HepG2 (cell line): Measurements from ENCODE around the gene SLC29A1. TPM values are rescaled to one million over a fixed set of nuclear protein-coding genes. Genes with fewer than 3 reads are reported as not detected.

Experiments used
- ATAC-seq: fragments of 200-7000 bp; cut with Tn5 transposase; 3 replicates; pipeline ENCODE4 v1.9.1; 2020; ENCODE audit warnings: mild to moderate bottlenecking, moderate library complexity
- BruUV-seq: library from RNA; stranded (reverse); fragments of 400-500 nt; replicated peaks from 2 replicates; lab custom pipeline; 2021; lab: Mats Ljungman, UMichigan
- CTCF ChIA-PET: fragments of 300-600 bp; formaldehyde crosslinking; extraction: SDS; loops from one replicate; lab custom pipeline; 2021; ENCODE audit warnings: low total read pairs, inconsistent platforms, low intra/inter-chr PET ratio; lab: Yijun Ruan, JAX
- POLR2A ChIA-PET: fragments of 350-600 bp; sonication (Branson Sonifier 250); formaldehyde crosslinking; loops from one replicate; lab custom pipeline; 2020; ENCODE audit warnings: antibody characterized with exemption, inconsistent platforms; lab: Yijun Ruan, JAX
- DNase-seq: peaks from one replicate; pipeline ENCODE4 v3.0.0-alpha.2; 2015; ENCODE audit warnings: low spot score
- FAIRE-seq: peaks from 3 replicates; lab custom pipeline; 2011; peaks lifted over from hg19 to GRCh38; lab: Jason Lieb, UNC
- H2AFZ ChIP-seq: one replicate; pipeline ENCODE4 v1.6.1; 2011; ENCODE audit warnings: low read length, inconsistent platforms
- H3K27ac ChIP-seq: fragments of 300-600 bp; 3 replicates; pipeline ENCODE4 v1.8.0; 2011; ENCODE audit warnings: mixed run types, mild to moderate bottlenecking, mixed read lengths, low read length, inconsistent platforms; ENCODE audit not compliant: insufficient read depth; ENCODE audit errors: extremely low read length
- H3K27me3 ChIP-seq, 2 experiments: fragments of 200-600 bp in 1 of 2; 2 replicates in 1 of 2; 3 replicates in 1 of 2; pipeline versions ENCODE4 v1.6.0 to v1.8.0; 2011; ENCODE audit warnings: low read length in 2 of 2, mild to moderate bottlenecking in 2 of 2, moderate library complexity in 2 of 2, inconsistent platforms in 1 of 2; ENCODE audit not compliant: insufficient read depth in 2 of 2, control insufficient read depth in 1 of 2
- H3K36me3 ChIP-seq, 2 experiments: fragments of 200-600 bp in 1 of 2; replicated peaks in 1 of 2; 2 replicates in 1 of 2; 3 replicates in 1 of 2; pipeline versions ENCODE4 v1.5.1 to v1.8.0; 2011; ENCODE audit warnings: low read length in 2 of 2, inconsistent platforms in 1 of 2; ENCODE audit not compliant: insufficient read depth in 2 of 2, control insufficient read depth in 1 of 2
- H3K4me1 ChIP-seq: 2 replicates; pipeline ENCODE4 v1.5.1; 2012; ENCODE audit warnings: low read length, inconsistent platforms; ENCODE audit not compliant: insufficient read depth
- H3K4me2 ChIP-seq: 2 replicates; pipeline ENCODE4 v1.6.0; 2011; ENCODE audit warnings: low read depth, low read length, inconsistent platforms
- H3K4me3 ChIP-seq, 3 experiments: fragments of 200-600 bp in 1 of 3; sonication (generic), shearing (Covaris generic) in 1 of 3; replicated peaks in 1 of 3; 2 replicates each; pipeline ENCODE4 v1.5.1; 2011 to 2016; ENCODE audit warnings: low read length in 3 of 3, inconsistent platforms in 2 of 3, low read depth in 2 of 3, mild to moderate bottlenecking in 2 of 3, control low read depth in 1 of 3, mixed read lengths in 1 of 3; ENCODE audit not compliant: insufficient read depth in 1 of 3
- H3K79me2 ChIP-seq: one replicate; pipeline ENCODE4 v1.6.1; 2011; ENCODE audit warnings: low read length, inconsistent platforms; ENCODE audit not compliant: insufficient read depth
- H3K9ac ChIP-seq: 2 replicates; pipeline ENCODE4 v1.6.0; 2011; ENCODE audit warnings: mild to moderate bottlenecking, low read depth, low read length, inconsistent platforms; ENCODE audit not compliant: insufficient read depth
- H3K9me3 ChIP-seq: 2 replicates; pipeline ENCODE4 v1.5.1; 2012; ENCODE audit warnings: mild to moderate bottlenecking, low read length
- H4K20me1 ChIP-seq: 2 replicates; pipeline ENCODE4 v1.6.0; 2011; ENCODE audit warnings: inconsistent platforms, mild to moderate bottlenecking, low read length, moderate library complexity; ENCODE audit not compliant: insufficient read depth
- AGO2 ChIP-seq: fragments of 200-400 bp; formaldehyde crosslinking; optimal IDR thresholded peaks from 2 replicates; pipeline ENCODE3; 2017; ENCODE audit warnings: mild to moderate bottlenecking, low read depth, low read length, moderate library complexity
- DNMT3B ChIP-seq: conservative IDR thresholded peaks from 2 replicates; pipeline ENCODE4 v1.6.1; 2016; ENCODE audit warnings: missing biosample characterization, control low read depth
- MNT ChIP-seq: fragments of 450-650 bp; IDR thresholded peaks from 2 replicates; pipeline ENCODE4 v1.6.1; 2016
- MXI1 ChIP-seq: IDR thresholded peaks from 3 replicates; pipeline ENCODE4 v1.6.1; 2012; ENCODE audit warnings: low read depth, low read length, inconsistent platforms, borderline replicate concordance
- POLR2AphosphoS2 ChIP-seq: IDR thresholded peaks from 2 replicates; pipeline ENCODE4 v1.6.1; 2011; ENCODE audit warnings: low read depth, low read length, improper control_type of control experiment
- SPEN ChIP-seq: sonication (generic); formaldehyde crosslinking; IDR thresholded peaks from 2 replicates; pipeline ENCODE4 v1.5.1; 2020; ENCODE audit warnings: low read depth, mild to moderate bottlenecking, missing genetic modification reagents
- ZNF142 ChIP-seq: sonication (generic); formaldehyde crosslinking; IDR thresholded peaks from 2 replicates; pipeline ENCODE4 v1.4.0; 2020; ENCODE audit warnings: missing genetic modification reagents
- ZNF446 ChIP-seq: sonication (generic); formaldehyde crosslinking; IDR thresholded peaks from 2 replicates; pipeline ENCODE4 v1.5.0; 2020; ENCODE audit warnings: mild to moderate bottlenecking, missing genetic modification reagents
- ZNF546 ChIP-seq: sonication (generic); formaldehyde crosslinking; conservative IDR thresholded peaks from 2 replicates; pipeline ENCODE4 v1.8.1; 2023; ENCODE audit warnings: mild to moderate bottlenecking, missing genetic modification reagents
- ZNF558 ChIP-seq: sonication (generic); formaldehyde crosslinking; IDR thresholded peaks from 2 replicates; pipeline ENCODE4 v1.9.0; 2022; ENCODE audit warnings: mild to moderate bottlenecking, missing genetic modification reagents, borderline replicate concordance
- ZNF615 ChIP-seq: sonication (generic); formaldehyde crosslinking; IDR thresholded peaks from 2 replicates; pipeline ENCODE4 v1.5.0; 2020; ENCODE audit warnings: mild to moderate bottlenecking, missing genetic modification reagents, borderline replicate concordance
- ZNF792 ChIP-seq: IDR thresholded peaks from 2 replicates; pipeline ENCODE4 v1.6.1; 2016
- ZSCAN12 ChIP-seq: sonication (generic); formaldehyde crosslinking; IDR thresholded peaks from 2 replicates; pipeline ENCODE4 v1.9.0; 2021; ENCODE audit warnings: mild to moderate bottlenecking, missing genetic modification reagents
- WGBS: methylation state at CpG from one replicate; pipeline ENCODE4 v1.1.6; 2017; ENCODE audit warnings: low lambda C conversion rate; 5-methylcytosine and 5-hydroxymethylcytosine counted together
- in situ Hi-C: cut with HindIII; loops from 2 replicates; pipeline ENCODE4 v1.10.0; 2017; ENCODE audit warnings: low pct_unique_long_range_greater_than_20kb; ENCODE audit not compliant: extremely low pct_ligation_motif_present
- intact Hi-C: fragments of 100-400 bp; cut with micrococcal nuclease; formaldehyde crosslinking; loops from one replicate; pipeline ENCODE4 v1.10.0; 2022; ENCODE audit not compliant: unreplicated experiment
- polyA plus RNA-seq, 8 experiments: library from polyadenylated mRNA; depleted of rRNA in 3 of 8; stranded (reverse) in 7 of 8; unstranded in 1 of 8; fragments of >200 nt; fragmentation: Illumina TruSeq in 4 of 8; extraction: Trizol in 4 of 8; gene quantifications; 2 replicates each; pipeline versions ENCODE4 v1.2.1 to v1.2.3, GENCODE V29; 2011 to 2016; ENCODE audit warnings: low read depth in 4 of 8, missing spikeins in 1 of 8, mixed read lengths in 1 of 8; ENCODE audit not compliant: insufficient read depth in 1 of 8
- total RNA-seq, 5 experiments: library from RNA; depleted of rRNA; stranded (reverse); fragments of >200 nt; fragmentation: Illumina TruSeq; extraction: Trizol; gene quantifications; 2 replicates each; pipeline ENCODE4 v1.2.3, GENCODE V29; 2016; ENCODE audit warnings: low read depth in 1 of 5

The SLC29A1 gene
- total and polyA plus RNA-seq, 2 of the 13 experiments (the other 11 are each of a cell fraction or from before 2014, with no cell fraction given): 43.2 to 106 TPM

GRCh38 chr6:44235891-44236516 lies 12.6 kb downstream of the SLC29A1 start (continued):
- no peak for TF ChIP-seq MNT

GRCh38 chr6:44237021-44237812 lies 13.8 kb downstream of the SLC29A1 start:
- no peaks in the 10 kb centered on the region for H3K27me3 ChIP-seq
- no peaks in the 10 kb centered on the region for H3K9me3 ChIP-seq
- DNase-seq: peak; percentile 98
- no peak overlapping the region for H2AFZ ChIP-seq
- H3K79me2 ChIP-seq: no peaks in the 10 kb centered on the region
- in situ Hi-C loops (loop anchor here (5.0 kb wide), 1 partner anchor 135 kb away; no protein-coding TSS in a partner anchor), intact Hi-C loops (loop anchor here (5.0 kb wide), 1 partner anchor 125 kb away; no protein-coding TSS in a partner anchor)
- ChIA-PET POLR2A (interaction anchor here (0.7 to 3.7 kb wide), 18 partner anchors 9 to 522 kb away, joined by 3 to 62 read pairs (median 4); partner anchors contain the start of genes HSP90AB1, MYMX and SLC29A1), CTCF (interaction anchor here (1.3 to 5.3 kb wide), 3 partner anchors 64 to 141 kb away, joined by 3 to 36 read pairs (median 12); no protein-coding TSS in a partner anchor)
- H3K4me3 ChIP-seq: peak overlapping the region; percentile 53 to 78 (median 60); a peak in 5 of 6 replicates
- H3K4me2 ChIP-seq: peak overlapping the region; percentile 90
- 24% methylated on average over 17 of the region's 22 CpGs for WGBS
- H4K20me1 ChIP-seq: no peaks in the 10 kb centered on the region
- H3K27ac ChIP-seq: peak overlapping the region; percentile 57
- BruUV-seq: TSS peak; percentile 96
- peaks cover 62% of the 10 kb centered on the region for H3K4me1 ChIP-seq
- peak; percentile 90 for FAIRE-seq
- ATAC-seq: peak; percentile 89
- peaks cover under 1 to 8% of the 10 kb centered on the region in 2 experiments for H3K36me3 ChIP-seq
- peak overlapping the region; percentile 63 for H3K9ac ChIP-seq
- no peak for TF ChIP-seq AGO2
- no peak for TF ChIP-seq ZNF558 (CRISPR knock-in tag)
- 0 out of 2 replicates have a peak, but pooled peaks have one; percentile 22 for TF ChIP-seq DNMT3B
- peak; percentile 31; the same call in 1 of the 2 replicates for TF ChIP-seq ZNF792 (CRISPR knock-in tag)
- TF ChIP-seq ZNF546 (CRISPR knock-in tag): no peak
- TF ChIP-seq ZSCAN12 (CRISPR knock-in tag): no peak
- no peak for TF ChIP-seq ZNF615 (CRISPR knock-in tag)
- TF ChIP-seq POLR2AphosphoS2: peak; percentile 48; the same call in 1 of the 2 replicates
- peak; percentile 69; the same call in 1 of the 2 replicates for TF ChIP-seq SPEN
- TF ChIP-seq ZNF446 (CRISPR knock-in tag): no peak
- no peak for TF ChIP-seq ZNF142 (CRISPR knock-in tag)
- peak; percentile 83; the same call in 1 of the 3 replicates for TF ChIP-seq MXI1
